Measurements from ENCODE around the gene NFE2L2. TPM values are rescaled to one million over a fixed set of nuclear protein-coding genes. Genes with fewer than 3 reads are reported as not detected.
A peak's percentile ranks its signal among the peaks of the same experiment; 100 is the strongest.
"Not testable (repeated sequence)": the region's sequence is repeated elsewhere in the genome, so short reads cannot be mapped to it uniquely, and the experiment has no call there.

Gene NFE2L2
- total and polyA plus RNA-seq, 9 of the 15 experiments (the other 6 are each of a cell fraction or from before 2014, with no cell fraction given): 29.3 to 120 (median 59.3) TPM

GRCh38 chr2:177219787-177220186 is 44.7 kb downstream of the NFE2L2 start:
- ATAC-seq; in situ Hi-C loops (cut with MboI); FAIRE-seq; H3K4me2 ChIP-seq (ENCODE audit: insufficient read depth, low read length); intact Hi-C loops (cut with micrococcal nuclease); H3K27ac ChIP-seq (ENCODE audit: extremely low read depth, low read depth, low read length); H3K4me1 ChIP-seq (replicated peaks in 1 of 2; ENCODE audit: control insufficient read depth in 2 of 2, insufficient read depth in 2 of 2, low read length in 2 of 2); H3K9me3 ChIP-seq (replicated peaks; ENCODE audit: control insufficient read depth, insufficient read depth, low read depth, low read length); H3K9me1 ChIP-seq (ENCODE audit: control insufficient read depth, insufficient read depth, low read length); POLR2A ChIA-PET; H2AFZ ChIP-seq (ENCODE audit: low read depth, low read length); DNase-seq (ENCODE audit: extremely low read depth in 1 of 4, low spot score in 3 of 4); H3K4me3 ChIP-seq; H3K27me3 ChIP-seq (ENCODE audit: control insufficient read depth in 2 of 2, insufficient read depth in 2 of 2, low read length in 2 of 2); H3K9ac ChIP-seq (ENCODE audit: insufficient read depth in 1 of 2, low read depth in 2 of 2, low read length in 2 of 2); BruUV-seq (replicated peaks); CTCF ChIA-PET (ENCODE audit: low intra/inter-chr PET ratio): not testable (repeated sequence)
- Histone ChIP-seq H3K36me3 (ENCODE audit: control insufficient read depth, insufficient read depth, low read length) (peaks cover 84% of the 10 kb centered on the region), H4K20me1 (replicated peaks; ENCODE audit: control insufficient read depth, insufficient read depth, low read length) (peaks cover 15% of the 10 kb centered on the region), H3K79me2 (ENCODE audit: control insufficient read depth, insufficient read depth, low read length) (peaks cover 57% of the 10 kb centered on the region)
- peak; percentile 43; the same call in 1 of the 2 replicates for TF ChIP-seq CBFA2T3 (IDR thresholded peaks at IDR 0.05)
- TF ChIP-seq TAL1 (IDR thresholded peaks at IDR 0.05): peak; percentile 47; the same call in 1 of the 2 replicates
- 0 out of 2 replicates have a peak, but pooled peaks have one; percentile 28 for TF ChIP-seq MAFG (tag; conservative IDR thresholded peaks at IDR 0.05)
- TF ChIP-seq TCF3 (CRISPR knock-in tag; IDR thresholded peaks at IDR 0.05): peak; percentile 30; the same call in 1 of the 2 replicates
- 0 out of 2 replicates have a peak, but pooled peaks have one; percentile 29 for TF ChIP-seq ARID1B (IDR thresholded peaks at IDR 0.05)
- 0 out of 2 replicates have a peak, but pooled peaks have one; percentile 25 for TF ChIP-seq ZNF316 (IDR thresholded peaks at IDR 0.05)
- 0 out of 2 replicates have a peak, but pooled peaks have one; percentile 29 for TF ChIP-seq CBFA2T2 (conservative IDR thresholded peaks at IDR 0.05)
- 92% methylated on average over 2 of the region's 2 CpGs for WGBS (ENCODE audit: insufficient coverage, low coverage, missing lambda C conversion rate)

All from K562 (cell line).